Measurements from ENCODE around the gene DPM3. TPM values are rescaled to one million over a fixed set of nuclear protein-coding genes. Genes with fewer than 3 reads are reported as not detected.
"Not testable (repeated sequence)": the region's sequence is repeated elsewhere in the genome, so short reads cannot be mapped to it uniquely, and the experiment has no call there.

The DPM3 gene
- 15.8 TPM for total RNA-seq
- polyA plus RNA-seq, result 205 TPM

- peak within 1 kb of the TSS; percentile 87 for H3K27ac ChIP-seq (ENCODE audit: low read depth)
- WGBS, result under 1% methylated on average over 42 of the region's 42 CpGs
These were observed at the start of gene DPM3 for GRCh38 chr1:155139895-155140629. Gene DPM3, minus strand, starts transcription at chr1:155140531. Its CDS starts 291 bp downstream, at chr1:155140240.

DNA sequence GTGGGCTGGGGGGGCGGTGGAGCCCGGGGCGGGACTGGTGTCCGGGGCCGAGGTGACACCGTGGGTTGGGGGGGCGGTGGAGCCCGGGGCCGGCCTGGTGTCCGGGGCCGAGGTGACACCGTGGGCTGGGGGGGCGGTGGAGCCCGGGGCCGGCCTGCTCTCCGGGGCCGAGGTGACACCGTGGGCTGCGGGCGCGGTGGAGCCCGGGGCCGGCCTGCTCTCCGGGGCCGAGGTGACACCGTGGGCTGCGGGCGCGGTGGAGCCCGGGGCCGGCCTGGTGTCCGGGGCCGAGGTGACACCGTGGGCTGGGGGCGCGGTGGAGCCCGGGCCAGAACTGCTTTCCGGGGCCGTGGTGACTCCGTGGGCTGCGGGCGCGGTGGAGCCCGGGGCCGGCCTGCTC lies 49.6 kb upstream of the DPM3 start:
- 95% methylated on average over 25 of the region's 45 CpGs for WGBS

More at GRCh38 chr1:155139895-155140629, at the start of gene DPM3:
- H3K4me1 ChIP-seq (ENCODE audit: insufficient read depth), result no peaks in the 10 kb centered on the region
- H3K36me3 ChIP-seq (ENCODE audit: insufficient read depth), result no peaks in the 10 kb centered on the region
- peak within 1 kb of the TSS; percentile 56 for H3K4me3 ChIP-seq (ENCODE audit: low read depth, low read length)
- no peak for DNase-seq (ENCODE audit: extremely low spot score)

GRCh38 chr1:155188268-155188667 lies 47.9 kb upstream of the DPM3 start:
- no peak for DNase-seq (ENCODE audit: extremely low spot score)
- Histone ChIP-seq H3K4me3 (ENCODE audit: low read depth, low read length) (no peak overlapping the region), H3K27ac (ENCODE audit: low read depth) (no peak overlapping the region), H3K36me3 (ENCODE audit: insufficient read depth) (no peaks in the 10 kb centered on the region), H3K4me1 (ENCODE audit: insufficient read depth) (no peaks in the 10 kb centered on the region)
- 84% methylated on average over 14 of the region's 14 CpGs for WGBS

More for the DNA sequence above, 49.6 kb upstream of the DPM3 start:
- H3K27ac ChIP-seq (ENCODE audit: low read depth); H3K4me3 ChIP-seq (ENCODE audit: low read depth, low read length); DNase-seq (ENCODE audit: extremely low spot score); H3K36me3 ChIP-seq (ENCODE audit: insufficient read depth); H3K4me1 ChIP-seq (ENCODE audit: insufficient read depth): not testable (repeated sequence)

DNA sequence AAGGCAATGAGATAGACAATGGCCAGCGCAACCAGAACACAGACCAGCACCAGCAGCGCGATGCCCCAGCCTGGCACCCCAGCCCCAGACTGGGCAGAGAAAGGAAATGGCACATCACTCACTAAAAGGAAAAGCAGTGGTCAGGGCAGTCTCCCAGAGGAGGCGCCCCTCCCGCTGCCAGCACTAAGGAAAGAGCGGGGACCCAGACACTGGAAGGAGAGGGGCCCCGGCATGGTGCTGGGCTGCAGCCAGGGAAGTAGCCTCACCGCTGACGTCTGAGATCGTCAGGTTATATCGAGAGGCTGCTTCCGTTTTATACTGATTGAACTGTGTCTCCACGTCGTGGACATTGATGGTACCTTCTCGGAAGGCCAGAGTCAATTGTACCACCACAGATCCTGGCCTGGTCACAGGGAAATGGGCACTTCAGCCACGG lies 47.1 kb upstream of the DPM3 start:
- no peak overlapping the region for H3K4me3 ChIP-seq (ENCODE audit: low read depth, low read length)
- 69% methylated on average over 16 of the region's 16 CpGs for WGBS
- no peaks in the 10 kb centered on the region for H3K4me1 ChIP-seq (ENCODE audit: insufficient read depth)
- no peak overlapping the region for H3K27ac ChIP-seq (ENCODE audit: low read depth)
- no peak for DNase-seq (ENCODE audit: extremely low spot score)
- H3K36me3 ChIP-seq (ENCODE audit: insufficient read depth), result no peaks in the 10 kb centered on the region

- no peak for DNase-seq (ENCODE audit: extremely low spot score)
- WGBS, result 71% methylated on average over 14 of the region's 14 CpGs
- no peak overlapping the region for H3K4me3 ChIP-seq (ENCODE audit: low read depth, low read length)
- no peaks in the 10 kb centered on the region for H3K4me1 ChIP-seq (ENCODE audit: insufficient read depth)
- H3K27ac ChIP-seq (ENCODE audit: low read depth), result no peak overlapping the region
- no peaks in the 10 kb centered on the region for H3K36me3 ChIP-seq (ENCODE audit: insufficient read depth)
These were observed 46.6 kb upstream of the DPM3 start for GRCh38 chr1:155186794-155187455.

- no peak overlapping the region for H3K27ac ChIP-seq (ENCODE audit: low read depth)
These were observed 45.9 kb upstream of the DPM3 start for GRCh38 chr1:155186067-155186793.

GRCh38 chr1:155185783-155186066 lies 45.4 kb upstream of the DPM3 start:
- no peak overlapping the region for H3K4me3 ChIP-seq (ENCODE audit: low read depth, low read length)
- H3K27ac ChIP-seq (ENCODE audit: low read depth), result no peak overlapping the region
- no peaks in the 10 kb centered on the region for H3K36me3 ChIP-seq (ENCODE audit: insufficient read depth)
- no peak for DNase-seq (ENCODE audit: extremely low spot score)
- no peaks in the 10 kb centered on the region for H3K4me1 ChIP-seq (ENCODE audit: insufficient read depth)
- 68% methylated on average over 6 of the region's 6 CpGs for WGBS

More at GRCh38 chr1:155186067-155186793, 45.9 kb upstream of the DPM3 start:
- Histone ChIP-seq H3K4me1 (ENCODE audit: insufficient read depth) (no peaks in the 10 kb centered on the region), H3K4me3 (ENCODE audit: low read depth, low read length) (no peak overlapping the region), H3K36me3 (ENCODE audit: insufficient read depth) (no peaks in the 10 kb centered on the region)
- WGBS, result 68% methylated on average over 8 of the region's 8 CpGs
- no peak for DNase-seq (ENCODE audit: extremely low spot score)

- Histone ChIP-seq H3K4me3 (ENCODE audit: low read depth, low read length) (no peak overlapping the region), H3K4me1 (ENCODE audit: insufficient read depth) (no peaks in the 10 kb centered on the region), H3K36me3 (ENCODE audit: insufficient read depth) (no peaks in the 10 kb centered on the region), H3K27ac (ENCODE audit: low read depth) (no peak overlapping the region)
- WGBS, result 62% methylated on average over 21 of the region's 21 CpGs
- DNase-seq (ENCODE audit: extremely low spot score), result no peak
These were observed 44.8 kb upstream of the DPM3 start for GRCh38 chr1:155184835-155185782.

GRCh38 chr1:155184351-155184811 lies 44.0 kb upstream of the DPM3 start:
- Histone ChIP-seq H3K4me3 (ENCODE audit: low read depth, low read length) (no peak overlapping the region), H3K4me1 (ENCODE audit: insufficient read depth) (no peaks in the 10 kb centered on the region), H3K36me3 (ENCODE audit: insufficient read depth) (no peaks in the 10 kb centered on the region), H3K27ac (ENCODE audit: low read depth) (no peak overlapping the region)
- DNase-seq (ENCODE audit: extremely low spot score), result no peak
- WGBS, result 91% methylated on average over 4 of the region's 4 CpGs

DNA sequence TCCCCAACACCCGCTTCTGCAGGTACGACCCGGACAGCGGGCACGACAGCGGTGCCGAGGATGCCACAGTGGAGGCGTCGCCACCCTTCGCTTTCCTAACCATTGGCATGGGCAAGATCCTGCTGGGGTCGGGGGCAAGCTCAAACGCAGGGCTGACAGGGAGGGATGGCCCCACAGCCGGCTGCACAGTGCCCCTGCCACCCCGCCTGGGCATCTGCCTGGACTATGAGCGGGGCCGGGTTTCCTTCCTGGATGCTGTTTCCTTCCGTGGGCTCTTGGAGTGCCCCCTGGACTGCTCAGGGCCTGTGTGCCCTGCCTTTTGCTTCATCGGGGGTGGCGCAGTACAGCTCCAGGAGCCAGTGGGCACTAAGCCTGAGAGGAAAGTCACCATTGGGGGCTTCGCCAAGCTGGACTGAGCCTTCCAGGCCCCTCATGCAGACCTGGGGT lies 43.5 kb upstream of the DPM3 start:
- DNase-seq (ENCODE audit: extremely low spot score), result no peak
- no peaks in the 10 kb centered on the region for H3K4me1 ChIP-seq (ENCODE audit: insufficient read depth)
- WGBS, result 89% methylated on average over 20 of the region's 20 CpGs
- H3K4me3 ChIP-seq (ENCODE audit: low read depth, low read length), result no peak overlapping the region
- H3K27ac ChIP-seq (ENCODE audit: low read depth), result no peak overlapping the region
- no peaks in the 10 kb centered on the region for H3K36me3 ChIP-seq (ENCODE audit: insufficient read depth)

- Histone ChIP-seq H3K4me3 (ENCODE audit: low read depth, low read length) (no peak overlapping the region), H3K4me1 (ENCODE audit: insufficient read depth) (no peaks in the 10 kb centered on the region), H3K27ac (ENCODE audit: low read depth) (no peak overlapping the region), H3K36me3 (ENCODE audit: insufficient read depth) (no peaks in the 10 kb centered on the region)
- 85% methylated on average over 7 of the region's 7 CpGs for WGBS
- no peak for DNase-seq (ENCODE audit: extremely low spot score)
These were observed 41.8 kb upstream of the DPM3 start for GRCh38 chr1:155182052-155182550.

DNA sequence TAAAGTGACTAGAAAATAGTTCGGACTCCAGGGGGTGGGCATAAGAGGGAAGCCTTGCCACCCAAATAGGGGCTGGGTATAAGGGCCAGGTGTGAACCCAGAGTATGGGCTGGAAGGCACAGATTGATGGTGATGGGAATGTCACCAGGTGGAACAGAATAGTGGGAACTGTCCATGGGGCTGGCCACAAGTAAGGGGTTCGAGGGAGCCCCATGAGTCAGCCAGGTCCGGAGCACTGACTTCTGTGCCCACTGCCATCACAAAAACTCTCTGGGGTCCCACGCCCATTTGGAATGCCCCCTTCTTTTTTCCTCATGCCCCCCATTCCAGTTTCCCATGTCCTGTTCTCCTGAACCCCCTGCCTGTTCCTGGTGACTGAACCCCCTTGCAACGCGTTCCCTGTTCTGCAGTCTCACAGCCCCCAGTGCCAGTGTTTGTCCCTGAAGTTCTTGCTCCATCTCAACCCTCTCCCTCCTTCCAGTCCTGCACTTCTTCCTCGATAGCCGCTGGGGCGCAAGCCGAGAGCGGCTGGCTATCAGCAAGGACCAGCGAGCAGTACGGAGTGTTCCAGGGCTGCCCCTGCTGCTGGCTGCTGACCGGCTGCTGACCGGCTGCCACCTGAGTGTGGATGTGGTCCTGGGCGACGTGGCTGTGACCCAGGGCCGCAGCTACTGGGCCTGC lies 41.2 kb upstream of the DPM3 start:
- DNase-seq (ENCODE audit: extremely low spot score), result no peak
- WGBS, result 92% methylated on average over 18 of the region's 18 CpGs

More for the DNA sequence above, 41.2 kb upstream of the DPM3 start:
- no peak overlapping the region for H3K27ac ChIP-seq (ENCODE audit: low read depth)
- no peak overlapping the region for H3K4me3 ChIP-seq (ENCODE audit: low read depth, low read length)
- H3K4me1 ChIP-seq (ENCODE audit: insufficient read depth), result no peaks in the 10 kb centered on the region
- H3K36me3 ChIP-seq (ENCODE audit: insufficient read depth), result no peaks in the 10 kb centered on the region
